HEK293 (cell line): Measurements from ENCODE around the gene IMMP2L.

Experiments
- CTCF ChIA-PET: fragments of 350-600 bp; formaldehyde crosslinking; extraction: SDS; loops from one replicate; lab custom pipeline; 2021; ENCODE audit warnings: antibody characterized with exemption; lab: Yijun Ruan, JAX
- POLR2A ChIA-PET: fragments of 300-600 bp; formaldehyde crosslinking; extraction: SDS; loops from one replicate; lab custom pipeline; 2020; ENCODE audit warnings: antibody characterized with exemption, inconsistent platforms; lab: Yijun Ruan, JAX
- H3K27ac ChIP-seq: fragments of 200-500 bp; sonication (Bioruptor generic); 2 replicates; pipeline ENCODE4 v1.5.1; 2014; ENCODE audit warnings: low read depth, low read length, control low read depth, inconsistent platforms; ENCODE audit errors: extremely low read depth
- H3K36me3 ChIP-seq, 2 experiments: fragments of 200-500 bp in 1 of 2; sonication (Bioruptor generic) in 1 of 2; 1 replicate in 1 of 2; 2 replicates in 1 of 2; pipeline ENCODE4 v1.5.1; 2014 to 2017; ENCODE audit warnings: inconsistent platforms in 2 of 2, low read length in 2 of 2; ENCODE audit not compliant: control insufficient read depth in 2 of 2, insufficient read depth in 1 of 2
- H3K4me1 ChIP-seq: fragments of 200-500 bp; sonication (Bioruptor generic); 2 replicates; pipeline ENCODE4 v1.5.1; 2014; ENCODE audit warnings: mild to moderate bottlenecking, low read length, inconsistent platforms; ENCODE audit not compliant: control insufficient read depth, insufficient read depth
- H3K4me3 ChIP-seq: 2 replicates; pipeline ENCODE4 v1.5.1; 2011; ENCODE audit warnings: low read depth, mild to moderate bottlenecking, control low read depth, low read length, moderate library complexity
- H3K9me3 ChIP-seq: fragments of 200-500 bp; sonication (Bioruptor generic); 2 replicates; pipeline ENCODE4 v1.5.1; 2014; ENCODE audit warnings: low read depth, low read length, inconsistent platforms; ENCODE audit not compliant: control insufficient read depth, insufficient read depth
- BCL11B ChIP-seq: fragments of 450-650 bp; formaldehyde crosslinking; IDR thresholded peaks from 2 replicates; pipeline ENCODE4 v1.5.1; 2016; ENCODE audit warnings: low read depth, missing biosample characterization, missing genetic modification characterization
- HOXD13 ChIP-seq: sonication (generic); formaldehyde crosslinking; IDR thresholded peaks from 2 replicates; pipeline ENCODE4 v1.8.0; 2022; ENCODE audit warnings: missing genetic modification reagents, borderline replicate concordance
- KLF10 ChIP-seq: fragments of 450-650 bp; IDR thresholded peaks from 2 replicates; pipeline ENCODE4 v1.5.1; 2018; ENCODE audit warnings: missing biosample characterization, mild to moderate bottlenecking, missing genetic modification characterization
- TCF7L2 ChIP-seq: IDR thresholded peaks from 2 replicates; pipeline ENCODE4 v1.6.1; 2011; ENCODE audit warnings: low read depth, mild to moderate bottlenecking, inconsistent platforms, low read length, moderate library complexity, borderline replicate concordance
- ZNF132 ChIP-seq: fragments of 450-650 bp; formaldehyde crosslinking; IDR thresholded peaks from 2 replicates; pipeline ENCODE4 v1.5.1; 2017; ENCODE audit warnings: missing biosample characterization, missing genetic modification characterization, borderline replicate concordance
- ZNF202 ChIP-seq: fragments of 450-650 bp; formaldehyde crosslinking; IDR thresholded peaks from 2 replicates; pipeline ENCODE4 v1.5.1; 2016; ENCODE audit warnings: missing biosample characterization, missing genetic modification characterization, borderline replicate concordance
- ZNF335 ChIP-seq: fragments of 450-650 bp; formaldehyde crosslinking; conservative IDR thresholded peaks from 2 replicates; pipeline ENCODE4 v1.5.1; 2016; ENCODE audit warnings: missing biosample characterization, missing genetic modification characterization
- ZNF433 ChIP-seq: fragments of 450-650 bp; formaldehyde crosslinking; IDR thresholded peaks from 2 replicates; pipeline ENCODE4 v1.5.1; 2016; ENCODE audit warnings: missing biosample characterization, missing genetic modification characterization, low read depth
- ZNF473 ChIP-seq: fragments of 450-650 bp; formaldehyde crosslinking; IDR thresholded peaks from 2 replicates; pipeline ENCODE4 v1.5.1; 2017; ENCODE audit warnings: missing biosample characterization, missing genetic modification characterization
- ZNF521 ChIP-seq: fragments of 450-650 bp; formaldehyde crosslinking; IDR thresholded peaks from 2 replicates; pipeline ENCODE4 v1.5.1; 2017; ENCODE audit warnings: missing biosample characterization, mild to moderate bottlenecking, missing genetic modification characterization
- ZNF610 ChIP-seq: fragments of 450-650 bp; formaldehyde crosslinking; IDR thresholded peaks from 2 replicates; pipeline ENCODE4 v1.5.1; 2016; ENCODE audit warnings: missing biosample characterization, missing genetic modification characterization, borderline replicate concordance
- ZNF660 ChIP-seq: fragments of 450-650 bp; IDR thresholded peaks from 2 replicates; pipeline ENCODE4 v1.5.1; 2018; ENCODE audit warnings: missing biosample characterization, mild to moderate bottlenecking, missing genetic modification characterization
- ZNF701 ChIP-seq: fragments of 450-650 bp; formaldehyde crosslinking; IDR thresholded peaks from 2 replicates; pipeline ENCODE4 v1.5.1; 2016; ENCODE audit warnings: missing biosample characterization, missing genetic modification characterization
- ZNF830 ChIP-seq: fragments of 450-650 bp; IDR thresholded peaks from 2 replicates; pipeline ENCODE4 v1.5.0; 2018; ENCODE audit warnings: missing biosample characterization, missing genetic modification characterization, low read depth, mild to moderate bottlenecking, moderate library complexity
- ZSCAN23 ChIP-seq: fragments of 450-650 bp; formaldehyde crosslinking; IDR thresholded peaks from 2 replicates; pipeline ENCODE4 v1.5.1; 2016; ENCODE audit warnings: missing biosample characterization, missing genetic modification characterization
- TF ChIP-seq, protein P1 (sequence below): fragments of 450-650 bp; formaldehyde crosslinking; conservative IDR thresholded peaks from 2 replicates; pipeline ENCODE4 v1.5.1; 2016; ENCODE audit warnings: low read depth, missing biosample characterization, missing genetic modification characterization
- TF ChIP-seq, protein P2 (sequence below): fragments of 450-650 bp; formaldehyde crosslinking; IDR thresholded peaks from 2 replicates; pipeline ENCODE4 v1.5.1; 2016; ENCODE audit warnings: missing biosample characterization, missing genetic modification characterization

Gene IMMP2L

DNA sequence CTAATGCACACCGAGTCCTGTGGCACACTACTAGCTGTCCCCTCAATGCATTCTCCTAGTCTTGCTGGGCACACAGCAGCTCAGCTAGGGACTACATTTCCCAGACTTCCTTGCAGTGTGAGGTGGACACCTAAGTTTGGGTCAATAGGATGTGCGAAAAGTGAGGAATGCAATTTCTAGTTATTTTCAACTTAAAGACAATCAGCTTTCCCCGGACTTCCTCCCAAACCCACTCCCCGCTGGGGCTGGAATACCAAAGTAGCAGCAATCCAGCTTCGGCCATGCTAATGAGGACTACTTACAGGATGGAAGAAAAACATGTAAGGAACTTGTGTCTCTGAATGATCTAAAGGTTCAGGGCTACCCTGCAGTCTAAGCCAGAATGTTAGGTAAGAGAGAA, 757.8 kb downstream of the IMMP2L start:
- POLR2A ChIA-PET = no interaction called here
- H3K9me3 ChIP-seq = no peaks in the 10 kb centered on the region
- H3K4me1 ChIP-seq = no peaks in the 10 kb centered on the region
- no peak overlapping the region for H3K4me3 ChIP-seq
- no peak overlapping the region for H3K27ac ChIP-seq
- TF ChIP-seq ZNF660 (tag by site-specific recombination) (no peak), ZNF335 (tag by site-specific recombination) (0 out of 2 replicates have a peak, but pooled peaks have one; percentile 21)
- H3K36me3 ChIP-seq = no peaks in the 10 kb centered on the region
- CTCF ChIA-PET = no interaction called here

DNA sequence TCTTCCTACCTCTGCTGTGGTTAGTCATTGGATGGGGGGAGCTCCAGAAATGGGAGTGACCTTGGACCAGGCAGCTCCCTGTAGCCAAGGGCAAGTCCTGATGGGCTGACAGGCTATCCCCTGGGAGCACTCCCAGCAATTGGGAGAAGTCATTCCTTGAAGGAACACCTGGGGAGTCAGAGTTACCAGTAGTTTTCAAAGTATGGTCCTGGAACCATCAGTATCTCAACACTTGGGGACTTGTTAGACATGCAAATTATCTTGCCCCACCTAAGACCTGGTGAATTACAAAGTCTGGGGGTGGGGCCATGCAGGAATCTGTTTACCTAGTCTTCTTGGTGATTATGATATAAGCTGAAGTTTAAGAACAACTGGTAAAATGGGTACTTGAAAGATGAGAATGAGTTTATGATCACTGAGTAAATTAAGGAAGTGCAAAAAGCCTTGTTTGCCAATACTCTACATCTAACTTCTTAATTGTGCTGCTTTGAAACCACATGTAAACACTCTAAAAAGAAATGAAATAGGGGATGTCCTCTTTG, 758.6 kb downstream of the IMMP2L start:
- ChIA-PET CTCF (no interaction called here), POLR2A (no interaction called here)
- Histone ChIP-seq H3K9me3 (no peaks in the 10 kb centered on the region), H3K27ac (no peak overlapping the region), H3K4me3 (no peak overlapping the region), H3K4me1 (no peaks in the 10 kb centered on the region), H3K36me3 (no peaks in the 10 kb centered on the region)
- TF ChIP-seq ZNF473 = no peak

DNA sequence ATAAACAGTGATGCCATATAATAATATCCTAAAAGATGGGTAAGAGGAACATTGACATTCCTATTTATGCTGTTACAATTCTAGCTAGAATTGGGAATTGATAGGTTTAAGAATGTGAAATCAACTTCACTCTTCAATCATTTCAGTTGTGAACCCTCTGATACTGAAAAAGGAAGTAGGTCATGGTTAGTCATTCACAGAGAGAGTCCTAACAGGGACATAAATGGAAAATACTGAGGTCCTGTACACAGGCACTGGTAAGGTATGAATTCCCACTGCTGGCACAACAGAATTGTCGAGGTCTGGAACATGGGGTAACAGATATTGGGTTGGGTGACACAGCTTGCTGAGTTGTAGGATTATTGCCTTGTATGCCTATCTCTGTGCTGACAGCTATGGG, 760.8 kb downstream of the IMMP2L start:
- Histone ChIP-seq H3K4me1 (no peaks in the 10 kb centered on the region), H3K36me3 (no peaks in the 10 kb centered on the region), H3K9me3 (no peaks in the 10 kb centered on the region), H3K27ac (no peak overlapping the region), H3K4me3 (no peak overlapping the region)
- TF ChIP-seq BCL11B = no peak
- TF ChIP-seq, protein P1, sequence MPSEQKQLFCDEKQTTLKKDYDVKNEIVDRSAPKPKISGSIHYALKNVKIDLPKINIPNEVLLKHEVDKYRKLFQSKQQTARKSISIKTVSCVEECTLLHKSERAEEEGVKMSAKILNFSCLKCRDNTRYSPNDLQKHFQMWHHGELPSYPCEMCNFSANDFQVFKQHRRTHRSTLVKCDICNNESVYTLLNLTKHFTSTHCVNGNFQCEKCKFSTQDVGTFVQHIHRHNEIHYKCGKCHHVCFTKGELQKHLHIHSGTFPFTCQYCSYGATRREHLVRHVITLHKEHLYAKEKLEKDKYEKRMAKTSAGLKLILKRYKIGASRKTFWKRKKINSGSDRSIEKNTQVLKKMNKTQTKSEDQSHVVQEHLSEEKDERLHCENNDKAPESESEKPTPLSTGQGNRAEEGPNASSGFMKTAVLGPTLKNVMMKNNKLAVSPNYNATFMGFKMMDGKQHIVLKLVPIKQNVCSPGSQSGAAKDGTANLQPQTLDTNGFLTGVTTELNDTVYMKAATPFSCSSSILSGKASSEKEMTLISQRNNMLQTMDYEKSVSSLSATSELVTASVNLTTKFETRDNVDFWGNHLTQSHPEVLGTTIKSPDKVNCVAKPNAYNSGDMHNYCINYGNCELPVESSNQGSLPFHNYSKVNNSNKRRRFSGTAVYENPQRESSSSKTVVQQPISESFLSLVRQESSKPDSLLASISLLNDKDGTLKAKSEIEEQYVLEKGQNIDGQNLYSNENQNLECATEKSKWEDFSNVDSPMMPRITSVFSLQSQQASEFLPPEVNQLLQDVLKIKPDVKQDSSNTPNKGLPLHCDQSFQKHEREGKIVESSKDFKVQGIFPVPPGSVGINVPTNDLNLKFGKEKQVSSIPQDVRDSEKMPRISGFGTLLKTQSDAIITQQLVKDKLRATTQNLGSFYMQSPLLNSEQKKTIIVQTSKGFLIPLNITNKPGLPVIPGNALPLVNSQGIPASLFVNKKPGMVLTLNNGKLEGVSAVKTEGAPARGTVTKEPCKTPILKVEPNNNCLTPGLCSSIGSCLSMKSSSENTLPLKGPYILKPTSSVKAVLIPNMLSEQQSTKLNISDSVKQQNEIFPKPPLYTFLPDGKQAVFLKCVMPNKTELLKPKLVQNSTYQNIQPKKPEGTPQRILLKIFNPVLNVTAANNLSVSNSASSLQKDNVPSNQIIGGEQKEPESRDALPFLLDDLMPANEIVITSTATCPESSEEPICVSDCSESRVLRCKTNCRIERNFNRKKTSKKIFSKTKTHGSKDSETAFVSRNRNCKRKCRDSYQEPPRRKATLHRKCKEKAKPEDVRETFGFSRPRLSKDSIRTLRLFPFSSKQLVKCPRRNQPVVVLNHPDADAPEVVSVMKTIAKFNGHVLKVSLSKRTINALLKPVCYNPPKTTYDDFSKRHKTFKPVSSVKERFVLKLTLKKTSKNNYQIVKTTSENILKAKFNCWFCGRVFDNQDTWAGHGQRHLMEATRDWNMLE = no peak
- TF ChIP-seq ZNF132 (tag by site-specific recombination) = no peak
- no peak for TF ChIP-seq ZNF660 (tag by site-specific recombination)
- no peak for TF ChIP-seq ZSCAN23 (tag by site-specific recombination)
- TF ChIP-seq ZNF433 (tag by site-specific recombination) = no peak
- no peak for TF ChIP-seq ZNF701 (tag by site-specific recombination)
- no peak for TF ChIP-seq KLF10 (tag by site-specific recombination)
- TF ChIP-seq TCF7L2 = no peak
- no peak for TF ChIP-seq ZNF830 (tag by site-specific recombination)
- TF ChIP-seq, protein P2, sequence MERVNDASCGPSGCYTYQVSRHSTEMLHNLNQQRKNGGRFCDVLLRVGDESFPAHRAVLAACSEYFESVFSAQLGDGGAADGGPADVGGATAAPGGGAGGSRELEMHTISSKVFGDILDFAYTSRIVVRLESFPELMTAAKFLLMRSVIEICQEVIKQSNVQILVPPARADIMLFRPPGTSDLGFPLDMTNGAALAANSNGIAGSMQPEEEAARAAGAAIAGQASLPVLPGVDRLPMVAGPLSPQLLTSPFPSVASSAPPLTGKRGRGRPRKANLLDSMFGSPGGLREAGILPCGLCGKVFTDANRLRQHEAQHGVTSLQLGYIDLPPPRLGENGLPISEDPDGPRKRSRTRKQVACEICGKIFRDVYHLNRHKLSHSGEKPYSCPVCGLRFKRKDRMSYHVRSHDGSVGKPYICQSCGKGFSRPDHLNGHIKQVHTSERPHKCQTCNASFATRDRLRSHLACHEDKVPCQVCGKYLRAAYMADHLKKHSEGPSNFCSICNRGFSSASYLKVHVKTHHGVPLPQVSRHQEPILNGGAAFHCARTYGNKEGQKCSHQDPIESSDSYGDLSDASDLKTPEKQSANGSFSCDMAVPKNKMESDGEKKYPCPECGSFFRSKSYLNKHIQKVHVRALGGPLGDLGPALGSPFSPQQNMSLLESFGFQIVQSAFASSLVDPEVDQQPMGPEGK = no peak
- TF ChIP-seq ZNF521 (tag by site-specific recombination) = no peak
- TF ChIP-seq ZNF202 (tag by site-specific recombination) = no peak
- TF ChIP-seq ZNF610 (tag by site-specific recombination) = no peak
- TF ChIP-seq HOXD13 = no peak
- ChIA-PET POLR2A (no interaction called here), CTCF (no interaction called here)
